ENCODE results near the gene IER3IP1.
"Not testable (repeated sequence)": the region's sequence is repeated elsewhere in the genome, so short reads cannot be mapped to it uniquely, and the experiment has no call there.

DNA sequence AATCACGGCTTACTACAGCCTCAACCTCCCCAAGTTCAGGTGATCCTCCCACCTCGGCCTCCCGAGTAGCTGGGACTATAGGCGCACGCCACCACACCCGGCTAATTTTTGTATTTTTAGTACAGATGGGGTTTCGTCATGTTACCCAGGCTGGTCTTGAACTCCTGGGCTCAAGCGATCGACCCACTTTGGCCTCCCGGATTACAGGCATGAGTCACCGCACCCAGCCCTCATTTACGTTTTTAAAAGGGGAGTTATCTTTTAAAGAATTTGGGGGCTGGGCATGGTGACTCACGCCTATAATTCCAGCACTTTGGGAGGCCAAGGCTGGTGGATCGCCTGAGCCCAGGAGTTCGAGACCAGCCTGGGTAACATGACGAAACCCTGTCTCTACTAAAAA is 17.8 kb downstream of the IER3IP1 start:
- not testable (repeated sequence) for TF ChIP-seq YY1 (IDR thresholded peaks at IDR 0.05; ENCODE audit: insufficient read depth, insufficient read length); ZNF274 (IDR thresholded peaks at IDR 0.05; ENCODE audit: low read depth, low read length); SUZ12 (IDR thresholded peaks at IDR 0.05; ENCODE audit: extremely low read depth, insufficient read depth, insufficient read length)
